GM12864 (cell line): ENCODE measurements around the gene HDAC7.

Source experiments
- DNase-seq: peaks from one replicate; pipeline ENCODE4 v3.0.0-alpha.2; 2011; ENCODE audit warnings: low read depth
- H3K4me3 ChIP-seq: 2 replicates; pipeline ENCODE4 v1.5.1; 2011; ENCODE audit warnings: mild to moderate bottlenecking, low read depth, low read length, control low read depth
- TF ChIP-seq, protein P1 (sequence below): IDR thresholded peaks from 2 replicates; pipeline ENCODE4 v1.5.1; 2011; ENCODE audit warnings: low read depth, mild to moderate bottlenecking, moderate library complexity, low read length, control low read depth, inconsistent platforms; ENCODE audit errors: missing control alignments

The HDAC7 gene

DNA sequence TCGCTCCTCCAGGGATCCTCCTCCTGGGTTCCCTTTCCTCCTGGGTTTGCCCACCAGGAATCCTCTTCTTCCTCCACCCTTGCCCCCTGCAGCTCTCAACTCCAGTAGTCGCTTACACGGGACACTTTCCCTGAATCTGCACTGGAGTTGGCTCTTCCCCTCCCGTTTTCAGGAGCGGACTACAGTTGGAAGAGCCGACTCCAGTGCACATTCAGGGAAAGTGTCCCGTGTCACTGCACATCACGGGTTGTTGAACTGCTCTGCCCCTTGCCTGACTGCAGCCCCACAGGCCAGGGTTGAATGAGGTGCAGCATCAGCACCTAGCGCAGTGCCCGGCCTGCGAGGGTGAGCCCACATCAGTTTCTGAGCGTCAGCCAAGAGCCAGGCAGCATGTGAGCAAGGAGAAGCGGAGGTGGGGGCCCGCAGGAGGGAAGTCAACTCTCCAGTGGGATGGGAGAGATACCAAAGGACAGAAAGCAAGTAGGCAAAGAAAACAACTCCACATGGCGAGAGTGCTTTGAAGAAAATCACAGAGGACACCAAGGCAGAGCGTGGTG lies 74.1 kb downstream of the HDAC7 start:
- no peak overlapping the region for H3K4me3 ChIP-seq
- no peak for DNase-seq
- TF ChIP-seq, protein P1, sequence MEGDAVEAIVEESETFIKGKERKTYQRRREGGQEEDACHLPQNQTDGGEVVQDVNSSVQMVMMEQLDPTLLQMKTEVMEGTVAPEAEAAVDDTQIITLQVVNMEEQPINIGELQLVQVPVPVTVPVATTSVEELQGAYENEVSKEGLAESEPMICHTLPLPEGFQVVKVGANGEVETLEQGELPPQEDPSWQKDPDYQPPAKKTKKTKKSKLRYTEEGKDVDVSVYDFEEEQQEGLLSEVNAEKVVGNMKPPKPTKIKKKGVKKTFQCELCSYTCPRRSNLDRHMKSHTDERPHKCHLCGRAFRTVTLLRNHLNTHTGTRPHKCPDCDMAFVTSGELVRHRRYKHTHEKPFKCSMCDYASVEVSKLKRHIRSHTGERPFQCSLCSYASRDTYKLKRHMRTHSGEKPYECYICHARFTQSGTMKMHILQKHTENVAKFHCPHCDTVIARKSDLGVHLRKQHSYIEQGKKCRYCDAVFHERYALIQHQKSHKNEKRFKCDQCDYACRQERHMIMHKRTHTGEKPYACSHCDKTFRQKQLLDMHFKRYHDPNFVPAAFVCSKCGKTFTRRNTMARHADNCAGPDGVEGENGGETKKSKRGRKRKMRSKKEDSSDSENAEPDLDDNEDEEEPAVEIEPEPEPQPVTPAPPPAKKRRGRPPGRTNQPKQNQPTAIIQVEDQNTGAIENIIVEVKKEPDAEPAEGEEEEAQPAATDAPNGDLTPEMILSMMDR = no peak

DNA sequence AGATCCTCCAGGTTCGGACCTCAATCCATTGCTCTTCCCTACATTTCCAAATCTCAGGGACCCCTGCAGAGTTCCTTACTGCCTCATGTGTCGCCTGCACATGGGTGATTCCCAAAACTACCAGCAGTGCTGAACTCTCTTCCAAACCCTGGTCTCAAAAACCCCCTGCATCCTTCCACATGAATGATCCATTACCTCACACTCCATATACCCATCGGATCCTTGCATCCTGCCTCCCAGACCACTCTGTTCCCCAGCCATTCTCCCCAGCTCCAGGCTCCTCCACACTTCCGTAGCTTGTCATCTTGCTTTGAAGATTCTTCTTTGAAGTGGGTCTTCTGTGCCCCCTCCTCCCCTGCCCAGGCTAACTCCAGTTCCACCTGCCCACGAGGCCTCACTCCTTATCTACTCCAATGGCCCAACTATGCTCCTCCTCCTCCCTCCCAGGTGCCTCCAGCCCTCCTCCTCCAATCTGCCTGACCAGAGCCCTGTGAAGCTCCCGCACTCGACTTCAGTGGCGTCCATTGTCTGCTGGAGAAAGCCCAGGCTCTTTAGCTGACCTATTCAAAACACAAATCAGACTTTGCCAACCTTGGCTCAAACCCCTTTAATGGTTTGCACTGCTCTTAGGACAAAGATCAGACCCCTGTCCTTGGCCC lies 74.8 kb downstream of the HDAC7 start:
- no peak for DNase-seq
- TF ChIP-seq, protein P1 = no peak
- no peak overlapping the region for H3K4me3 ChIP-seq

DNA sequence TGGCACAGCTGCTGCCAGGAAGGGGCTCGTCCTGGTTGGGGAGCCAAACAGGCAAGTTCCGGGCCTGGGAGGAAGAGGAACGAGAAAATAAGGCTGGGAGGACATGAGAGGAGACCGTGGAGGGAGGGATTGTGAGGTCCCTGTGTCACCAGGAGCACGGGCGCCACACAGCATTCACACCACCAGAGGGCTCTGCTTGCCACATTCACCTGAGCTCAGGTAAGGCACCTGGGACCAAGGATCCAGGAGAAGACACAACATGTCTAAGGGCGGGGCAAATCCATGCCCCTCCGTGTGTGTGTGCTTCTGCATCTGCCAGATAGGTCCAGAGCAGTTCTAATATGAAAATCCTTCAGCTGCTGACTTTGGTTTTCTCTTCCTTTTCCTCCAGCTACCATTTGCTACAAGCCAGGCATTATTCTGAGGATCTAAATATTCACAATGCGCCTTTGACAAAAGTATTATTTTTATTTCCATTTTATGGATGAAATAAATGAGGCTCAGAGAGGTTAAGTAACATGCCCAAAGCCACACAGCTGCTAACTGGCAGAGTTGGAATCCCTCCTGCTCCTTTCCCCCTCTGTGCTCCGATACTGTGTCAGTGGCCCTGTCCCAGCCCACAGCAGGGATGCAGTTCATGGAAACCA lies 75.6 kb downstream of the HDAC7 start:
- TF ChIP-seq, protein P1 = peak; percentile 76
- no peak for DNase-seq

DNA sequence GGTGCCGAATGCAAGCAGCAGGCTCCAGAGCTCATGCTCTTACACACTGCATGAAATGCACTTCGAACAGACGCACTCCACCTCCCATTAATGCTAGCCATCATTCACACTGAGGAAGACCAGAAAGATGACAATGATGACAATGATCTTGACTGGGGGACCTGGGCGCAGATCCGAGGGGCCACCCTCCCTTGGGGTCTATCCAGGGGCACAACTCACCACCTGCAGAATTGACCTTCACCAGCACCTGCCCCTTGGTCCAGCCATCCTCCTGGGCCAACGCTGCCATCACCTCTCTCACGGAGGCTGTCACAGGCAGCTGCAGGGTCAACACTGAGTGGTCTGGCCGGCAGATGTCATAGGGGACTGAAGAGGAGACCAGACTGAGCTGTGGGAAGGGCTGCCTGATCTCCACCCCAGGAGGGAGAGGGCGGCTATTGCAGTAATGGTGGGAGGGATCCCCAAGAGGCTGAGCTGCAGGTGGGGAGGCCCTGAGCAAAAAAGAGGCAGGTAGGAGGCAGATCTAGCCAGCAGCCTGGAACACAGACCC lies 76.3 kb downstream of the HDAC7 start:
- DNase-seq = no peak
- no peak overlapping the region for H3K4me3 ChIP-seq
- TF ChIP-seq, protein P1 = no peak

More for the DNA sequence above, 75.6 kb downstream of the HDAC7 start:
- no peak overlapping the region for H3K4me3 ChIP-seq

DNA sequence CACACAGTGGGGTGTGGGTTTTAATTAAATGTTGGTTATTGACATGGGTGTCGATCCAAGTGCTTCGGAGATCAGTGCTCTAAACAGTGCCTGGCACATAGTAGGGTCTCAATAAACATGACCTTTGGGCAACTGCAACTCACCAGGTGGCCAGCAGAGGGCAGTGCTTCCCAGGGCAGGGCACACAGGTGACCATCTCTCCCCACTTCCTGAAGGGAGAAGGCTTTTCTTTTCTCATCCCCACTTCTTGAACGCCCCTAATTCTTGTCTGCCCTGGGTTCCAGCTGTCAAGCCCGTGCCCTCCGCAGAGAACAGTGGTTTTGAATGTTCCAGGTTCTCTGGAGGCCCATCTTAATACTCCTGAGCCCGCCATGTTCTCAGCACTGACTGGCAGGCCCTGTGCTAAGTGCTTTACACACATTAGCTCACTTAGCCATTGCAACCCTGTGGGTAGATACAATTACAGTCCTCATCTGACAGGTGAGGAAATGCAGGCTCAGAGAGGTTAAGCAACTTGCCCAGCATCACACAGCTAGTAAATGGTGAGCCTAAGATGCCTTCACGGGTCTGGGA lies 77.4 kb downstream of the HDAC7 start:
- H3K4me3 ChIP-seq = no peak overlapping the region
- TF ChIP-seq, protein P1 = peak; percentile 99
- DNase-seq = no peak

DNA sequence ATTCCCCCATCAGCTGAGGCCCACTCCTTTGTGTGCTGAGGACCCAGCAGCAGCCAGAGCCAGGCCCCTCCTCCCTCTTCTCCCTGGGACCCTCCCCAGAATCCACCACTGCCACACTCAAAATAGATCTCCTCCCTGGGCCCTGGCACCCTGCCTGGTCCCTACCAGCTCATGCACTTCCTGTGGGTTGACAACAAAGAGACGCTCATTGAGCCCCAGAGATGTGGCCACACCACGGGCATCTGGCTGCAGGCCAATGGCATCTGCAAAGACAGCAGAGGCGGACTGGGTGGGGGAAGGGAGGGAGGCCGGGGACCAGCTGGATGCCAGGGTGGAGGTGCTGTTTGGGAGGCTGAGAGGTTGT lies 78.4 kb downstream of the HDAC7 start:
- TF ChIP-seq, protein P1 = no peak
- H3K4me3 ChIP-seq = no peak overlapping the region

More for the DNA sequence above, 78.4 kb downstream of the HDAC7 start:
- no peak for DNase-seq
